Ovary (tissue), 3 donors: ENCODE data around the gene CHST6.

Experiments
- CTCF ChIP-seq, 3 donors: fragments of 450-650 bp in 2 of 3; fragments of 200-600 bp in 1 of 3; IDR thresholded peaks; one replicate each; pipeline versions ENCODE4 v1.5.1 to v1.8.0; 2016 to 2022; ENCODE audit warnings: antibody characterized with exemption in 3 of 3, mild to moderate bottlenecking in 1 of 3
- EP300 ChIP-seq: sonication (generic); formaldehyde crosslinking; IDR thresholded peaks from one replicate; pipeline ENCODE4 v1.6.1; 2017; ENCODE audit warnings: antibody characterized with exemption
- donor health status: DM: no; HTN: no; CAD: no.

- TF ChIP-seq CTCF (IDR thresholded peaks at IDR 0.05) (no peak), EP300 (no peak)
Observed at GRCh38 chr16:75452464-75453190, 42.6 kb downstream of the CHST6 start.
